PC-9 (cell line): ENCODE measurements around the gene SAMD14. TPM values are rescaled to one million over a fixed set of nuclear protein-coding genes. Genes with fewer than 3 reads are reported as not detected.

Experiments
- BruUV-seq: library from RNA; stranded (reverse); fragments of 400-500 nt; replicated peaks from 2 replicates; lab custom pipeline; 2021; lab: Mats Ljungman, UMichigan
- CTCF ChIA-PET: fragments of 300-600 bp; sonication (Branson Sonifier 250); formaldehyde crosslinking; loops from one replicate; lab custom pipeline; 2022; ENCODE audit warnings: antibody characterized with exemption; lab: Charles Lee
- POLR2A ChIA-PET: fragments of 300-600 bp; sonication (Branson Sonifier 250); formaldehyde crosslinking; loops from one replicate; lab custom pipeline; 2022; ENCODE audit warnings: antibody characterized with exemption; ENCODE audit not compliant: unreplicated experiment; lab: Charles Lee
- DNase-seq, 2 experiments: peaks; one replicate each; pipeline versions ENCODE4 v3.0.0 to v3.0.0-alpha.2; 2015 to 2022; ENCODE audit warnings: mixed read lengths in 1 of 2
- H2AFZ ChIP-seq: fragments of 200-600 bp; sonication (generic); 2 replicates; pipeline ENCODE4 v1.8.1; 2017; ENCODE audit warnings: antibody characterized with exemption
- H3F3A ChIP-seq: fragments of 200-600 bp; sonication (generic); 2 replicates; pipeline ENCODE4 v1.8.1; 2017; ENCODE audit warnings: antibody characterized with exemption, mild to moderate bottlenecking, low read depth; ENCODE audit not compliant: insufficient read depth
- H3K27ac ChIP-seq: fragments of 200-600 bp; sonication (generic); 2 replicates; pipeline ENCODE4 v1.6.1; 2016; ENCODE audit warnings: mixed run types
- H3K27me3 ChIP-seq: fragments of 200-600 bp; sonication (generic); 2 replicates; pipeline ENCODE4 v1.6.1; 2016; ENCODE audit warnings: low read depth, mixed run types; ENCODE audit not compliant: insufficient read depth
- H3K36me3 ChIP-seq: fragments of 200-600 bp; sonication (generic); 2 replicates; pipeline ENCODE4 v1.6.1; 2016; ENCODE audit warnings: low read depth, mixed run types
- H3K4me1 ChIP-seq: fragments of 200-600 bp; sonication (generic); replicated peaks from 2 replicates; pipeline ENCODE4 v1.6.1; 2016; ENCODE audit warnings: mixed run types; ENCODE audit not compliant: insufficient read depth
- H3K4me2 ChIP-seq: fragments of 200-600 bp; sonication (generic); 2 replicates; pipeline ENCODE4 v1.6.1; 2017; ENCODE audit warnings: mixed run types
- H3K4me3 ChIP-seq: fragments of 200-600 bp; sonication (generic); 2 replicates; pipeline ENCODE4 v1.6.1; 2016; ENCODE audit warnings: mixed run types
- H3K79me2 ChIP-seq: fragments of 200-600 bp; sonication (generic); 2 replicates; pipeline ENCODE4 v1.6.1; 2017; ENCODE audit warnings: low read depth, mixed run types
- H3K9me2 ChIP-seq: fragments of 200-600 bp; sonication (generic); 2 replicates; pipeline ENCODE4 v1.8.1; 2017; ENCODE audit warnings: mild to moderate bottlenecking; ENCODE audit not compliant: insufficient read depth
- H3K9me3 ChIP-seq: fragments of 200-600 bp; sonication (generic); 2 replicates; pipeline ENCODE4 v1.8.1; 2016; ENCODE audit warnings: low read depth; ENCODE audit not compliant: insufficient read depth
- H4K20me1 ChIP-seq: fragments of 200-600 bp; sonication (generic); 2 replicates; pipeline ENCODE4 v1.8.1; 2017; ENCODE audit not compliant: insufficient read depth
- CTCF ChIP-seq: fragments of 200-600 bp; sonication (generic); conservative IDR thresholded peaks from 2 replicates; pipeline ENCODE4 v1.6.1; 2017; ENCODE audit warnings: mixed run types, antibody characterized with exemption, mild to moderate bottlenecking, moderate library complexity
- EZH2 ChIP-seq: fragments of 200-600 bp; sonication (generic); IDR thresholded peaks from 2 replicates; pipeline ENCODE4 v1.8.0; 2017; ENCODE audit warnings: antibody characterized with exemption, low read depth
- intact Hi-C: fragments of 100-400 bp; cut with micrococcal nuclease; formaldehyde crosslinking; loops from one replicate; pipeline ENCODE4 v1.10.0; 2022; ENCODE audit not compliant: unreplicated experiment
- total RNA-seq: library from RNA; stranded (reverse); gene quantifications from 2 replicates; pipeline ENCODE4 v1.2.3, GENCODE V29; 2021

The SAMD14 gene
- total RNA-seq, 1 experiment from 2014 or later = 0.17 TPM

DNA sequence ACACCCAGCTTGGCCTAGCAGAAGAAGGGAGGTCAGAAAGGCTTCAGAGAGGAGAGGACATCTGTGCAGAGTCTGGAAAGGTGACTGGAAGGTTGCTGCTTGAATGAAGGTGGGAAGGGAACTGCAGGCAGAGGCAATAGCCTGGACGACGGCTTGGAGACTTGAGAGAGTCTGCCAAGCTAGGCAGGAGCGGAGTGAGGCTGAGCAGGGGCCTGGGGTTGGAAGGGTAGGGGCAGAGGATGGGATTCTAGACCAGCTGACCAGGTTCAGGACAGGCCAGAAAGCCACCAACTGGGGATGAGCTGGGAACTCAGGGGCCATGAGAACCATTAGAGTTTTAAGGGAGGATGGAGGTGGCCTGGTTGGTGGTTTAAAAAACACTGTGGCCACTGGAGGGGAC is 35.5 kb upstream of the SAMD14 start:
- BruUV-seq = no TSS peak
- peaks cover 20% of the 10 kb centered on the region; the same call in 1 of the 2 replicates for H3F3A ChIP-seq
- no peaks in the 10 kb centered on the region for H4K20me1 ChIP-seq
- H3K4me2 ChIP-seq = no peak overlapping the region
- CTCF ChIA-PET = interaction anchor here (0.6 kb wide), 1 partner anchor 77 kb away, joined by 7 read pairs; no protein-coding TSS in a partner anchor
- H3K4me3 ChIP-seq = no peak overlapping the region
- H3K9me3 ChIP-seq = no peaks in the 10 kb centered on the region
- H3K27ac ChIP-seq = no peak overlapping the region
- no peak for DNase-seq
- H2AFZ ChIP-seq = no peak overlapping the region
- no peaks in the 10 kb centered on the region for H3K79me2 ChIP-seq
- H3K36me3 ChIP-seq = no peaks in the 10 kb centered on the region
- TF ChIP-seq CTCF = no peak
- no peak for TF ChIP-seq EZH2
- intact Hi-C loops = no loop called here
- H3K4me1 ChIP-seq = peaks cover 15% of the 10 kb centered on the region
- H3K9me2 ChIP-seq = no peaks in the 10 kb centered on the region
- POLR2A ChIA-PET = no interaction called here
- no peaks in the 10 kb centered on the region for H3K27me3 ChIP-seq

GRCh38 chr17:50165066-50165465 is 35.1 kb upstream of the SAMD14 start:
- peaks cover 11% of the 10 kb centered on the region for H3K4me1 ChIP-seq
- intact Hi-C loops = no loop called here
- no peak overlapping the region for H3K27ac ChIP-seq
- H3K27me3 ChIP-seq = no peaks in the 10 kb centered on the region
- BruUV-seq = no TSS peak
- CTCF ChIA-PET = interaction anchor here (0.6 kb wide), 1 partner anchor 77 kb away, joined by 7 read pairs; no protein-coding TSS in a partner anchor
- no peaks in the 10 kb centered on the region for H3K79me2 ChIP-seq
- POLR2A ChIA-PET = no interaction called here
- H3K4me3 ChIP-seq = no peak overlapping the region
- no peak overlapping the region for H2AFZ ChIP-seq
- TF ChIP-seq EZH2 (no peak), CTCF (no peak)
- no peaks in the 10 kb centered on the region for H3K36me3 ChIP-seq
- H3K4me2 ChIP-seq = no peak overlapping the region
- H3F3A ChIP-seq = peaks cover 16% of the 10 kb centered on the region; the same call in 1 of the 2 replicates
- DNase-seq = no peak
- no peaks in the 10 kb centered on the region for H4K20me1 ChIP-seq
- no peaks in the 10 kb centered on the region for H3K9me2 ChIP-seq
- H3K9me3 ChIP-seq = no peaks in the 10 kb centered on the region

DNA sequence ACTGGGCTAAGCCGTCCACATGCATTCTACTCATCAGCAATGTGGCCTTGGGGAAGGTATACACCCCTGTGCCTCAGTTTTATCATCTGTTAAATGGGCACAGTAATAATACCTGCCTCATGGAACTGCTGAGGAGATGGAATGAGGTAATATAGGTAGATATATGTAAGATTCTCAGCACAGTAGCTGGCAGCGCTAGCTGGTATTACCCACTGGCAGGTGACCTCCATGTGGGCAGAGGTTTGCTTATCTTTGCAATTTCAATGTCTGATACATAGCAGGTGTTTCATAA is 34.7 kb upstream of the SAMD14 start:
- no peak for DNase-seq
- Histone ChIP-seq H3K9me2 (no peaks in the 10 kb centered on the region), H3K4me3 (no peak overlapping the region), H3K4me1 (peaks cover 8% of the 10 kb centered on the region), H3K4me2 (no peak overlapping the region), H3K27me3 (no peaks in the 10 kb centered on the region), H4K20me1 (no peaks in the 10 kb centered on the region), H3K79me2 (no peaks in the 10 kb centered on the region), H3F3A (peaks cover 12% of the 10 kb centered on the region; the same call in 1 of the 2 replicates), H3K9me3 (no peaks in the 10 kb centered on the region), H2AFZ (no peak overlapping the region), H3K36me3 (no peaks in the 10 kb centered on the region), H3K27ac (no peak overlapping the region)
- ChIA-PET CTCF (no interaction called here), POLR2A (no interaction called here)
- intact Hi-C loops = no loop called here
- TF ChIP-seq CTCF (no peak), EZH2 (no peak)
- no TSS peak for BruUV-seq
